BJ (cell line): ENCODE measurements around the gene MISP. TPM values are rescaled to one million over a fixed set of nuclear protein-coding genes. Genes with fewer than 3 reads are reported as not detected.

Experiments
- CTCF ChIA-PET: fragments of 350-600 bp; formaldehyde crosslinking; extraction: SDS; loops from one replicate; lab custom pipeline; 2021; ENCODE audit warnings: antibody characterized with exemption, inconsistent platforms; lab: Yijun Ruan, JAX
- POLR2A ChIA-PET: fragments of 300-600 bp; sonication (Branson Sonifier 250); formaldehyde crosslinking; extraction: SDS; loops from one replicate; lab custom pipeline; 2021; ENCODE audit warnings: antibody characterized with exemption; lab: Charles Lee
- DNase-seq: peaks from one replicate; pipeline ENCODE4 v3.0.0-alpha.2; 2011; ENCODE audit warnings: low read depth
- H3K27me3 ChIP-seq: 2 replicates; pipeline ENCODE4 v1.6.0; 2011; ENCODE audit warnings: low read length; ENCODE audit not compliant: control insufficient read depth, insufficient read depth
- H3K36me3 ChIP-seq: 2 replicates; pipeline ENCODE4 v1.5.1; 2011; ENCODE audit warnings: low read length; ENCODE audit not compliant: control insufficient read depth, insufficient read depth
- H3K4me3 ChIP-seq: 2 replicates; pipeline ENCODE4 v1.5.1; 2011; ENCODE audit warnings: low read depth, mild to moderate bottlenecking, control low read depth, low read length
- CTCF ChIP-seq: IDR thresholded peaks from 2 replicates; pipeline ENCODE4 v1.5.1; 2011; ENCODE audit warnings: low read depth, mild to moderate bottlenecking, control low read depth, inconsistent platforms, low read length, moderate library complexity; ENCODE audit not compliant: insufficient read depth
- polyA plus RNA-seq: library from polyadenylated mRNA; depleted of rRNA; stranded (reverse); fragments of >200 nt; gene quantifications from 2 replicates; pipeline ENCODE4 v1.2.3, GENCODE V29; 2011

Gene MISP
- polyA plus RNA-seq, 1 experiment, result 0.06 TPM

- DNase-seq, result no peak
- Histone ChIP-seq H3K27me3 (peaks cover 12% of the 10 kb centered on the region), H3K4me3 (no peak overlapping the region), H3K36me3 (no peaks in the 10 kb centered on the region)
- ChIA-PET CTCF (interaction anchor here (1.0 kb wide), 1 partner anchor 29 kb away, joined by 3 read pairs; no protein-coding TSS in a partner anchor), POLR2A (no interaction called here)
- no peak for TF ChIP-seq CTCF
Observed at GRCh38 chr19:711254-711653, 39.7 kb upstream of the MISP start.

GRCh38 chr19:715347-715746 is 35.6 kb upstream of the MISP start:
- no peaks in the 10 kb centered on the region for H3K36me3 ChIP-seq
- peaks cover 3% of the 10 kb centered on the region for H3K27me3 ChIP-seq
- no peak overlapping the region for H3K4me3 ChIP-seq
- TF ChIP-seq CTCF, result no peak
- ChIA-PET CTCF (no interaction called here), POLR2A (no interaction called here)
- no peak for DNase-seq

GRCh38 chr19:718251-718951 is 32.5 kb upstream of the MISP start:
- no peak for DNase-seq
- no peak for TF ChIP-seq CTCF
- no peaks in the 10 kb centered on the region for H3K36me3 ChIP-seq
- POLR2A ChIA-PET, result no interaction called here
- CTCF ChIA-PET, result interaction anchor here (1.0 kb wide), 1 partner anchor 16 kb away, joined by 3 read pairs; no protein-coding TSS in a partner anchor
- no peak overlapping the region for H3K4me3 ChIP-seq
- peaks cover 5% of the 10 kb centered on the region; the same call in 1 of the 2 replicates for H3K27me3 ChIP-seq

- TF ChIP-seq CTCF, result no peak
- ChIA-PET POLR2A (no interaction called here), CTCF (no interaction called here)
- Histone ChIP-seq H3K36me3 (no peaks in the 10 kb centered on the region), H3K27me3 (peaks cover 5% of the 10 kb centered on the region; the same call in 1 of the 2 replicates), H3K4me3 (no peak overlapping the region)
- DNase-seq, result peak; percentile 6
Observed at GRCh38 chr19:718991-719512, 31.9 kb upstream of the MISP start.

- DNase-seq, result no peak
- Histone ChIP-seq H3K4me3 (no peak overlapping the region), H3K27me3 (peaks cover 5% of the 10 kb centered on the region; the same call in 1 of the 2 replicates), H3K36me3 (no peaks in the 10 kb centered on the region)
- TF ChIP-seq CTCF, result no peak
- ChIA-PET POLR2A (no interaction called here), CTCF (no interaction called here)
Observed at GRCh38 chr19:719636-720344, 31.1 kb upstream of the MISP start.
